Astrocyte of the cerebellum (primary cell): ENCODE data around the gene CLIC5.

Source experiments
- DNase-seq: peaks from one replicate; pipeline ENCODE4 v3.0.0-alpha.2; 2011; ENCODE audit warnings: low read depth
- H3K4me3 ChIP-seq: 2 replicates; pipeline ENCODE4 v1.5.1; 2011; ENCODE audit warnings: mild to moderate bottlenecking, low read depth, low read length, moderate library complexity
- in situ Hi-C: cut with HindIII; loops from 2 replicates; pipeline ENCODE4 v1.10.0; 2017; ENCODE audit warnings: low sequenced_read_pairs
- TF ChIP-seq, protein P1 (sequence below): IDR thresholded peaks from 2 replicates; pipeline ENCODE4 v1.5.1; 2012; ENCODE audit warnings: low read length, low read depth, moderate library complexity, mild to moderate bottlenecking; ENCODE audit errors: missing control alignments

CLIC5 gene

DNA sequence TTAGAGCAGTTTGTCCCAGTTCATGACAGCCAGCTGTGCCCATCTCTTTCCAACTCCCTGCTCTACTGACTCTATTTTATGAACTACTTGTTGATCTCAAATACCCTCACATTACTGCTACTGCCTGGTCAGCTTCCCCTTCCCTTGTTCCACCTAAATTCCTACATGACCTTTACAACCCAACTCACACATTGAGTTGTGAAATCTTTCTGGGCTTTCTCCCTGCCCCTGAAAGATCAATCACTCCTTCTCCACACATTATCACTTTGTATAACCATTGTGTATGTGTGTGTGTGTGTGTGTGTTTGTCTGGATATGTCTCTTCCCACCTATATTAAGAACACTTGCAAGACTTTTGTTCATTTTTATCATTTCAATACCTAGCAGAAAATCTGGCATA lies 42.1 kb upstream of the CLIC5 start:
- H3K4me3 ChIP-seq: no peak overlapping the region
- no peak for DNase-seq
- TF ChIP-seq, protein P1, sequence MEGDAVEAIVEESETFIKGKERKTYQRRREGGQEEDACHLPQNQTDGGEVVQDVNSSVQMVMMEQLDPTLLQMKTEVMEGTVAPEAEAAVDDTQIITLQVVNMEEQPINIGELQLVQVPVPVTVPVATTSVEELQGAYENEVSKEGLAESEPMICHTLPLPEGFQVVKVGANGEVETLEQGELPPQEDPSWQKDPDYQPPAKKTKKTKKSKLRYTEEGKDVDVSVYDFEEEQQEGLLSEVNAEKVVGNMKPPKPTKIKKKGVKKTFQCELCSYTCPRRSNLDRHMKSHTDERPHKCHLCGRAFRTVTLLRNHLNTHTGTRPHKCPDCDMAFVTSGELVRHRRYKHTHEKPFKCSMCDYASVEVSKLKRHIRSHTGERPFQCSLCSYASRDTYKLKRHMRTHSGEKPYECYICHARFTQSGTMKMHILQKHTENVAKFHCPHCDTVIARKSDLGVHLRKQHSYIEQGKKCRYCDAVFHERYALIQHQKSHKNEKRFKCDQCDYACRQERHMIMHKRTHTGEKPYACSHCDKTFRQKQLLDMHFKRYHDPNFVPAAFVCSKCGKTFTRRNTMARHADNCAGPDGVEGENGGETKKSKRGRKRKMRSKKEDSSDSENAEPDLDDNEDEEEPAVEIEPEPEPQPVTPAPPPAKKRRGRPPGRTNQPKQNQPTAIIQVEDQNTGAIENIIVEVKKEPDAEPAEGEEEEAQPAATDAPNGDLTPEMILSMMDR: no peak
- in situ Hi-C loops: no loop called here

DNA sequence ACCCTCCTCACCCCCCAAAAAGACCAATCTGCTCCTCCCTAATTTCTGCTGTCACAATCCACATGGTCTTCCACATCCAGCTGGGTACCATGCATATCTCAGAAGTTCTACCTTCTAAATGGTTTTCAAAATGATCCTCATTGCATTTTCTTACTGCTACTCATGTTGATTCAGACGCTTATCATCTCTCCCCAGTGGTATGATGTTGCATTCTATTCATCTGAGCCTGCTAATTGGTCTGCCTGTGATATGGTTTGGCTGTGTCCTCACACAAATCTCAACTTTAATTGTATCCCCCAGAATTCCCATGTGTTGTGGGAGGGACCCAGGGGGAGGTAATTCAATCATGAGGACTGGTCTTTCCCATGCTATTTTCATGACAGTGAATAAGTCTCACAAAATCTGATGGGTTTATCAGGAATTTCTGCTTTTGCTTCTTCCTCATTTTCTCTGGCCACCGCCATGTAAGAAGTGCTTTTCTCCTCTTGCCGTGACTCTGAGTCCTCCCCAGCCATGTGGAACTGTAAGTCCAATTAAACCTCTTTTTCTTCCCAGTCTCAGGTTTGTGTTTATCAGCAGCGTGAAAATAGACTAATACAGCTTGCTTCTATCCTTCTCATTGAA lies 41.4 kb upstream of the CLIC5 start:
- no peak overlapping the region for H3K4me3 ChIP-seq
- TF ChIP-seq, protein P1: no peak
- no peak for DNase-seq
- in situ Hi-C loops: no loop called here

DNA sequence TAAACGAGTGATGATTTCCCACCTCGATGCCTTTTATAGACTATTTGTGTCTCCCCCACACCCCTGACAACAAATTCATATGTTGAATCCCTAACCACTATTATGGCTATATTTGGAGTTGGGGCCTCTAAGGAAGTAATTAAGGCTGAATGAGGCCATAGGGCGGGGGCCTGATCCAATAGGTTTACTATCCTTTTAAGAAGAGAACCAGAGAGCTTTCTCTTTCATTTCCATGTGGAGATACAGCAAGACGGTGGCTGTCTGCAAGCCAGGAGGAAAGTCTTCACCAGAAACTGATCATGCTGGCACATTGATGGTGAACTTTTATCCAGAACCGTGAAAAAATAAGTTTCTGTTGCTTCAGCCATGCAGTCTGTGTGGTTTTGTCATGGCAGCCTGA lies 38.9 kb upstream of the CLIC5 start:
- TF ChIP-seq, protein P1: no peak
- H3K4me3 ChIP-seq: no peak overlapping the region
- no peak for DNase-seq
- in situ Hi-C loops: no loop called here

DNA sequence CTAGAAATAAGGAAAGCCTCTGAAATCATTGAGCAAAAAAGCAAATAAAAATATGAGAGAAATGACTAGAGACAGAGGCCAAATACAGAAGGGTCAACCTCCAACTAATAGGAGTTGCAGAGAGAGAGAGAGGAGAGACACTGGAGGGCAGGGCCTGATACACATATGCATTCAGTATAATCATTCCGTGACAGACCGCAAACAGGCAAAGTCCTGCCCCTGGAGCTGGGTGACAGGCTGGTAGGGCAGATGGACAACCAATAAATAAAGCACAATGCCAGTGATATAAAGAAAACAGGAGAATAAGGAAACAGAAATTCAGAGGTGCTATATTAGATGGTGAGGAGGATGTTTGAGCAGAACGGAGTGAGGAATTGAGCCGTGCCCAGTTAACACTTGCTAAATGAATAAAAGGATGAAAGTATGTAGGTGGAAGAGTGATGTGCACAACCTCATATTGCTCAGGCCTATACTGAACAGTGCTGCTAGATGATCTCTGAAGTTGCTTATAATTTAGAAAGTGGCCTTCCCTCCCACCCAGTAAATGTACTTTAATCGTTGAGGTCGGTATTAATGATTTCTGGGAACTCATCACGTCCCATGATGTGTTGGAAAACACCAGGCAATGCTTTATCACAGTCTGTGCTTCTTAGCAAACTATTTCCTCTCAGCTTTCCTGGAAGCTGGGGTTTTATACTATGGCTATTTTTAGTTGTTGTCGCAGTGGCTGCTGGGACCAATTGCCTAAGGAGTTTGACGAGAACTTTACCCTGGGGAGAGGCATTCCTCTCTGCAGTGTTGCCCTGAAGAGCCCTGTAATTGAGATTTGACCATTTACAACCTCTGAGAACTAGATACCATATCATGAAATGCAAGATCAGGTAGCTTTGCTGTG lies 37.6 kb upstream of the CLIC5 start:
- no peak overlapping the region for H3K4me3 ChIP-seq
- in situ Hi-C loops: no loop called here
- DNase-seq: no peak
- TF ChIP-seq, protein P1: no peak

DNA sequence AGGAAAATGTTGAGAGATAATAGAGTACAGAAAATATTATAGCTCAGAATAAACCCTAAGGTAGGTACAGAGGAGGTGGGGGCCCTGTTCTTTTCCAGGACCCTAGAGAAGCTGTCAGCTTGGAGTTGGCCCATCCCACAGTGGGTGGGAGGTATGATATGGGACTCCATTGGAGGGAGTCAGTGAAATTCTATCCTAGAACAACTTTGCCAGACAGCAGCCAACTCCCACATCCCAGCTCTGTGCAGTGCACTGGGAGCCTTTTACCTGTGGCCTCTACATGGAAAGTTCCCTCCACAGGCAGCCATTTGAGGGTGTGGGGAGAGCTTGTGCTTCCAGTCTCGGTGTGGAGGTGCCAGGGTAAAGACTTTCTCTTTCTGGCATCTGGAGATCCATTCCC lies 36.8 kb upstream of the CLIC5 start:
- no peak overlapping the region for H3K4me3 ChIP-seq
- TF ChIP-seq, protein P1: no peak
- no peak for DNase-seq
- in situ Hi-C loops: no loop called here

DNA sequence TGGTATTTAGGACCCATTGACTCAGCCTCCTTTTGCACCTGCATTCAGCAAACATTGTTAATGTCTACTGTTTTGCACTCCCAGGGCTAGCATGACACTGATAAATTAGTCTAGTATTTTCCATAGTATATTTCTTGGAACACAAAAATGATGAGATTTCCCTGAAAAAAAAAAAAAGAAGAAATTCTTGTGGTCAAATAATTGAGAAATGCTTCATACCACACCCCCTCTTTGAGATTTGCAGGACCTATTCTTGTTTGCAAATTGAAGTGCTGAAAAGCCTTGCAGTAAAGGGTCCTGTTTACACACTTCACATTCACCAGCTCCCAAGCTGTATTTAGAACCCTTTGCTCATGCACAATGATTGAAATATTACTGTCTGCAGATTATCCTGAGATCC lies 36.3 kb upstream of the CLIC5 start:
- TF ChIP-seq, protein P1: no peak
- H3K4me3 ChIP-seq: no peak overlapping the region
- in situ Hi-C loops: no loop called here
- DNase-seq: no peak
